Bronchial epithelial cell (primary cell): ENCODE measurements around the gene WASHC4. TPM values are rescaled to one million over a fixed set of nuclear protein-coding genes. Genes with fewer than 3 reads are reported as not detected.

Experiments
- DNase-seq: peaks from one replicate; pipeline ENCODE4 v3.0.0-alpha.2; 2010; ENCODE audit warnings: low read depth
- FAIRE-seq: peaks from 2 replicates; lab custom pipeline; 2011; peaks lifted over from hg19 to GRCh38; lab: Jason Lieb, UNC
- H3K27me3 ChIP-seq: 2 replicates; pipeline ENCODE4 v1.5.1; 2011; ENCODE audit warnings: low read length; ENCODE audit not compliant: control insufficient read depth, insufficient read depth
- H3K36me3 ChIP-seq: 2 replicates; pipeline ENCODE4 v1.5.1; 2011; ENCODE audit warnings: low read length; ENCODE audit not compliant: control insufficient read depth, insufficient read depth
- H3K4me3 ChIP-seq: 2 replicates; pipeline ENCODE4 v1.5.1; 2011; ENCODE audit warnings: mild to moderate bottlenecking, low read depth, low read length, control low read depth
- CTCF ChIP-seq: IDR thresholded peaks from 2 replicates; pipeline ENCODE4 v1.5.1; 2011; ENCODE audit warnings: mild to moderate bottlenecking, moderate library complexity, low read length, control low read depth, inconsistent platforms; ENCODE audit not compliant: insufficient read depth, severe bottlenecking
- total RNA-seq: library from RNA; depleted of rRNA; stranded (reverse); fragments of >200 nt; gene quantifications from 2 replicates; pipeline ENCODE4 v1.2.1, GENCODE V29; 2014

WASHC4 gene
- total RNA-seq, 1 donor from 2014 or later: 60.8 TPM

GRCh38 chr12:105218434-105218833, 110.9 kb downstream of the WASHC4 start:
- H3K27me3 ChIP-seq: no peaks in the 10 kb centered on the region
- no peak for FAIRE-seq
- no peak for TF ChIP-seq CTCF
- no peak overlapping the region for H3K4me3 ChIP-seq
- H3K36me3 ChIP-seq: peaks cover 2% of the 10 kb centered on the region
- no peak for DNase-seq

Other genes starting within 250 kb of the WASHC4 start
- 1.5 and 2.4 TPM in 2 replicates for gene SLC41A2, start 149.4 kb upstream of the WASHC4 start, total RNA-seq
- 4.5 and 6.5 TPM in 2 replicates for gene NOPCHAP1, start 121.4 kb upstream of the WASHC4 start, total RNA-seq
- 34.2 and 35.7 TPM in 2 replicates for gene ALDH1L2, start 23.3 kb upstream of the WASHC4 start, total RNA-seq
- 21.4 and 23.2 TPM in 2 replicates for gene APPL2, start 128.4 kb downstream of the WASHC4 start, total RNA-seq
- gene C12orf75, start 223.0 kb downstream of the WASHC4 start, total RNA-seq: 11.8 and 20.2 TPM in 2 replicates